Measurements from ENCODE around the gene PNMT. TPM values are rescaled to one million over a fixed set of nuclear protein-coding genes. Genes with fewer than 3 reads are reported as not detected.

PNMT gene
- total and polyA plus RNA-seq, 2 of the 8 experiments (the other 6 are each of a cell fraction or from before 2014, with no cell fraction given), result 5.6 to 10.9 TPM

GRCh38 chr17:39717660-39718059 is 49.4 kb downstream of the PNMT start:
- Histone ChIP-seq H3K14ac (ENCODE audit: insufficient read length) (no peak overlapping the region), H2AK5ac (ENCODE audit: low read depth, low read length) (no peak overlapping the region), H3K4ac (replicated peaks; ENCODE audit: insufficient read length, low read depth, low read length) (no peak overlapping the region), H4K8ac (ENCODE audit: extremely low read depth, insufficient read depth, low read length) (no peak overlapping the region), H3K4me3 (ENCODE audit: extremely low read depth in 1 of 4, insufficient read depth in 2 of 4, low read depth in 3 of 4, low read length in 4 of 4) (no peak overlapping the region), H3K23ac (ENCODE audit: insufficient read length) (no peak overlapping the region), H3K18ac (ENCODE audit: extremely low read depth, low read length) (no peak overlapping the region), H4K5ac (ENCODE audit: insufficient read length, low read depth, low read length) (no peak overlapping the region), H3K56ac (replicated peaks; ENCODE audit: insufficient read length, low read depth, low read length) (no peak overlapping the region), H3K4me1 (replicated peaks in 1 of 4; ENCODE audit: control insufficient read depth in 3 of 4, insufficient read depth in 4 of 4, low read length in 3 of 4) (no peaks in the 10 kb centered on the region), H4K20me1 (replicated peaks in 1 of 2; ENCODE audit: control insufficient read depth in 1 of 2, insufficient read depth in 2 of 2, low read length in 2 of 2) (peaks cover 7 to 10% of the 10 kb centered on the region in 2 experiments), H3K9me3 (ENCODE audit: insufficient read depth in 2 of 2, low read depth in 1 of 2, low read length in 1 of 2) (no peaks in the 10 kb centered on the region), H3K23me2 (ENCODE audit: low read depth, low read length) (no peaks in the 10 kb centered on the region), H3K27ac (ENCODE audit: low read depth, low read length) (no peak overlapping the region), H2BK12ac (ENCODE audit: low read depth, low read length) (no peak overlapping the region), H3K27me3 (replicated peaks in 1 of 4; ENCODE audit: control insufficient read depth in 3 of 4, extremely low read depth in 1 of 4, insufficient read depth in 3 of 4, low read length in 3 of 4) (no peaks in the 10 kb centered on the region), H2BK20ac (ENCODE audit: low read length) (no peak overlapping the region), H2AFZ (ENCODE audit: low read length) (no peak overlapping the region), H4K91ac (replicated peaks; ENCODE audit: insufficient read length, low read length) (no peak overlapping the region), H2BK5ac (ENCODE audit: low read depth, low read length) (no peak overlapping the region), H2BK120ac (replicated peaks; ENCODE audit: low read depth, low read length) (no peak overlapping the region), H3K9ac (replicated peaks in 1 of 4; ENCODE audit: extremely low read depth in 1 of 4, low read depth in 3 of 4, low read length in 3 of 4) (no peak overlapping the region), H2BK15ac (ENCODE audit: low read length) (no peak overlapping the region), H3K79me2 (ENCODE audit: control insufficient read depth in 1 of 2, insufficient read depth in 2 of 2, low read length in 2 of 2) (peaks cover 0 to under 1% of the 10 kb centered on the region in 2 experiments; a peak in 2 of 4 replicates), H3K36me3 (ENCODE audit: control insufficient read depth in 2 of 4, insufficient read depth in 4 of 4, low read length in 3 of 4) (peaks cover 36 to 88% (median 64%) of the 10 kb centered on the region in 4 experiments), H3K79me1 (ENCODE audit: low read depth, low read length) (peaks cover 2% of the 10 kb centered on the region; the same call in 1 of the 2 replicates), H3K4me2 (ENCODE audit: insufficient read depth in 1 of 2, low read depth in 2 of 2, low read length in 2 of 2) (no peak overlapping the region)
- POLR2A ChIA-PET (ENCODE audit: partially characterized antibody), result interaction anchor here (0.7 to 3.8 kb wide), 3 partner anchors 12 to 19 kb away, joined by 3 to 34 read pairs (median 19); partner anchors contain the start of genes ERBB2 and MIEN1
- DNase-seq (ENCODE audit: low read depth in 1 of 2, low spot score in 2 of 2) (no peak), FAIRE-seq (no peak)
- CTCF ChIA-PET (ENCODE audit: partially characterized antibody), result interaction anchor here (1.6 kb wide), 1 partner anchor 46 kb away, joined by 4 read pairs; no protein-coding TSS in a partner anchor
- WGBS, 2 experiments (ENCODE audit: extremely low coverage in 1 of 2, insufficient coverage in 1 of 2, insufficient read length in 1 of 2, insufficient replicate concordance in 2 of 2, low coverage in 1 of 2, low lambda C conversion rate in 2 of 2, missing lambda C conversion rate in 1 of 2), result 95% methylated on average over 6 of the region's 6 CpGs; no CpG with 5 or more reads in 1 of the 2 experiments
- no peak for TF ChIP-seq CBX5 (IDR thresholded peaks at IDR 0.05; ENCODE audit: low read depth, low read length)
- TF ChIP-seq GTF2F1 (IDR thresholded peaks at IDR 0.05; ENCODE audit: borderline replicate concordance, low read depth, low read length), result no peak
- TF ChIP-seq RFX5 (IDR thresholded peaks at IDR 0.05; ENCODE audit: borderline replicate concordance, low read depth, low read length), result no peak
- no peak for TF ChIP-seq ATF2 (IDR thresholded peaks at IDR 0.05; ENCODE audit: low read length)
- no peak for TF ChIP-seq GABPA (IDR thresholded peaks at IDR 0.05; ENCODE audit: borderline replicate concordance, insufficient read depth, low read length)
- no peak for TF ChIP-seq ASH2L (IDR thresholded peaks at IDR 0.05; ENCODE audit: low read length)
- no peak for TF ChIP-seq SIN3A (conservative IDR thresholded peaks at IDR 0.05 in 1 of 2, IDR thresholded peaks at IDR 0.05 in 1 of 2; ENCODE audit: low read depth in 1 of 2, low read length in 2 of 2)
- no peak for TF ChIP-seq CBX8 (IDR thresholded peaks at IDR 0.05; ENCODE audit: borderline replicate concordance, low read depth, low read length)
- no peak for TF ChIP-seq BCL11A (IDR thresholded peaks at IDR 0.05; ENCODE audit: low read depth in 2 of 2, low read length in 2 of 2)
- TF ChIP-seq SP1 (IDR thresholded peaks at IDR 0.05; ENCODE audit: low read depth, low read length), result no peak
- TF ChIP-seq JUN (IDR thresholded peaks at IDR 0.05; ENCODE audit: low read depth, low read length), result no peak
